Activated CD8-positive, alpha-beta memory T cell treated with anti-CD3 and anti-CD28 coated beads for 48 hours (primary cell): Measurements from ENCODE around the gene DIDO1.

Source experiments
- DNase-seq, 3 experiments: peaks; one replicate each; pipeline ENCODE4 v3.0.0-alpha.2; 2020; ENCODE audit warnings: low read depth in 2 of 3, low spot score in 2 of 3

DIDO1 gene

DNA sequence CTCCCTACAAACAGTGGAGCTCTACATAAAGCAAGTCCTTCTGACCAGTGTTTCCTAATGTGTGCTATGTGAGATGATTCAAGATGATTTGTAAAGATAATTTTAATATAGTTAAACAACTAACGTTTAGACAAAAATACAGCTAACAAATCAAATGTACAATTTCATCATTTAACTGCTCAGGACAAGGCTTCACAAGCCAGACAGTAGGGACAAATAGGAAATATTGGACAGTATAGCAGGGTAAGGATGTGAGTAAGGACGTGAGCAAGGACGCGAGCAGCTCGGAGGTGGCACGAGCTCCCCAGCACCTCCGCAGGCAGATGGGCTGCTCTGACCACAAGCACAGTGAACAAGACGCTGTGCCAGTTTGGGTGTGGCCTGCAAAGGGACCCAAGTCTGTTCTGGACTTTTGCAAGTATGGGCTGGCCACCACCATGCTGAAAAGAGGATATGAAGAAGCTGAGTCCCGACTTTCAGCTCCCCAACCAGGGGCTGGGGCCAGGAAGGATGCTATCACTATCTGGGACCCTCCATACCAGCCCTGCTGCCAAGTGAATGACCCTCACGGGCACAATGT, 14.5 kb downstream of the DIDO1 start:
- DNase-seq = no peak

DNA sequence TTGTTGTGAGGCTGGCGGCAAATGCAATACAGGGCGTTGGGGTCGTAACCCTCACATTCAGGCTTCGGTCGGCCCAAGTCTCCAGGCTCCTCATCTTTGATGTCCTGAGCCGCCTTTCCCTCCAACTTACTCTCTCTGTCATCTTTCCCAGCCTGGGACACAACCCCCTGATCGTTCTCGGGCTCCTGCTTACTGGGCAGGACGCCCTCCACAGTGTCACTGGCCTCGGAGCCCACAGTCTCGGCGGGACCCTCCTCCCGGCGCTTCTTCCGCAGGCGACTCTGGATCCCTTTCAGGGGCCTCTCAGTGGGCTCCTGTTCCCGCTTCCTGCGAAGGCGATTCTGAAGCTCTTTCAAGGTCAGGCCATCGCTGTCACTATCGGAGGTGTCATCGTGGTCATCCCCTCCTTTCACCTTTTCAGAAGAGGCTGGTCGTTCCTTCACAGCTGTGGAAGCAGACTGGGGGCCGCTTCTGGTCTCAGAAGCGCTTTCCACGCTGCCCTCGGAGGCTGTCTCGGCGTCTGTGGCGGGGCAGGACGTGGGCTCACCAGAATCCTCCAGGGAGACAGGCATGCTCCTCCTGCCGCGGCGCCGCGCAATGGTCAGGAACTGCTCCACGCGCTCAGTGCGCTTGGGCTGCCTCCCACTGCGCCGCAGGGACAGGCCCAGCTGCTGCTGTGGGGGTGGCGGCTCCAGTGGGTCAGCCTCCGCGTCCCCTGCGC, 15.4 kb downstream of the DIDO1 start:
- DNase-seq = no peak

DNA sequence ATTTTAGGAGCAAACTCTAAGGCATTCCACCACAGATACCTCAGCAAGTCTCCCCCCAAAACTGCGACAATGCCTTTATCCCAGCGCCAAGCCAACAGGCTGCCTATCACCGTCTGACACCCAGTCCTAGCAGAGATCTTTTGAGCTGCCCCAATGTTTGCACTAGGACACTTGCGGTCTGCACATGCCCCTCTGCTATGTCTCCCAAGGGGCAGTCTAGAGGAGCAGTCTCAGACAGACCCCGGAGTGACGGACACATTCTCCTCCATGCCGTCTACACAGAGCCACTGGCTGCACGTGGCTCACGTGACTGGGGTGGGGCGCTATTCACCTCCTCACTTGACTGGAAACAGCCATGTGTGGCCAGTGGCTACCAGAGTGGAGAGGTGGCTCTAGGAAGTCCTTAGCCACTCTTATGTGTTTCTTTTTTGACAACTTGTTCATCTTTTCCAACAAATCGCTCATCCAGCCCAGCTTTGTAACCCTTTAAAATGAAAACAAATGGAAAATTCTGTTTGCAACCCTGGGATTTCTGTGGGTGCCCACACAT, 16.0 kb downstream of the DIDO1 start:
- no peak for DNase-seq

DNA sequence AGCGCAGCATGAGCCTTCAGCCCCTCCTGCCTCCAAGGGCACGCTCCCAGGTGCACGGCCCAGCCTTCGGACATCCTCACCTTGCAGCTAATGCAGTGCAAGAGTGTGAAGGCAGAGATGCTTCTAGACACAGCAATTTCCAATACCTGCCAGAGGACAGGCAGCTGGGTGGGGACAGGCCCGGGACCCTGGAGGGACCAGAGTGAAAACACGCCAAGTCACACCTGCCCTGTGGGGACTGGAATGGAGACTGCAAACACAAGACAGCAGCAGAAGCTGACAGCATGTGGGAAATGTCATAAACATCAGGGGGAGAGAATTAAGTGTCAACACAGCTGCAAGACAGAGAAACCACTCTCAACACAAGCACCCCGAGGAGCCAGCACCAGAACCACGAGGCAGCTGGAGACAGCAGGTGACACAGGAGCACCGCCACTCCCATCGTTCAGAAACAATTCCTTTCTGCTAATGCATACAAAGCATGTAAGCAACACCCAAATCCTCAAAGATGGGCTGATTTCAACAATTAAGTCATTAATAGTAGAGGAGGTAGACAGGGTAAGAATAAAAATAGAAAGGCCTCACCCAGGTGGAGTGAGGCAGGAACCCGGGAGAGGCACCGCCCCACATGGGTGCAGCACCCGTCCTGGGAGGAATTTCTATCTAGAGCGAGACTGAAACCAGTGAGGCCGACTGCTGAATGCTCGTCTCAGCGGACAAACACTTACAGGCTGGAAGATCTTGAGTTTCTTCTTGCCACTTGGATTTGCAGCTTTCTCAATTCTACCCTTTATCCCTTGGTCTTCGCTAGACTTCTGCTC, 17.1 kb downstream of the DIDO1 start:
- DNase-seq = no peak

DNA sequence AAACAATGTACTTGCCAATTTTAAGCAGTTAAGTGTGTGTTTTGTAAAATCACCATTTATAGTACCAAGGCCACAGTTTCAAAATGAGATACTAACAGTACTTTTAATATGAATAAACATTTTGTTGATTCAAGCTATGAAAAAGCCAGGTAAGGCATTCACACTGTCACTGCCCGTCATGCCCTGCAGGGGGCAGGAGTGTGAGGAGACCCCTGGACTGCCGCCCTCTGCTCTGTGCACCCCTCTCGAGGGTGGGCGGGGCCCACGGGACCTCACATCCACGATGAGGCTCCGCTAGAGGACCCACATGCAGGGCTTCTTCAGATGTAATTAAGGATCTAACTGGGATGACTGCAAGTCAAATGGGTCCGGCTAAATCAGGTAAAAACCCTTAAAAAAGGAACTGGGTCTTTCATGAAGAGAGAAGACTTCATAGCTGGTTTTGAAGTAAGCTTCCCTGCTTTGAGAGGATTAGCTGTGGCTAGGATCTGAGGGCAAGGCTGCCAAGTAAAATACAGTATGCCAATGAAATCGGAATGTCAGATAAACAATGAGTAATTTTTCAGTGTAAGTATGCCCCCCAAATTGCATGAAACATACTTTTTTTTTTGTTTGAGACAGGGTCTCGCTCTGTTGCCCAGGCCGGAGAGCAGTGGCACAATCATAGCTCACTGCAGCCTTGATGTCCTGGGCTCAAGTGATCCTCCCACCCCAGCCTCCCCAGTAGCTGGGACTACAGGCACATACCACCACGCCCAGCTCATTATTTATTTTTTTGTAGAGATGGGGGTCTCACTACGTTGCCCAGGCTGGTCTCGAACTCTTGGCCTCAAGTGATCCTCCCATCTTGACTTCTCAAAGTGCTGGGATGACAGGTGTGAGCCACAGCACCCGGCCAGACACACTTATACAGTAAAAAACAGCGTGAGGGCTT, 18.7 kb downstream of the DIDO1 start:
- DNase-seq = no peak

DNA sequence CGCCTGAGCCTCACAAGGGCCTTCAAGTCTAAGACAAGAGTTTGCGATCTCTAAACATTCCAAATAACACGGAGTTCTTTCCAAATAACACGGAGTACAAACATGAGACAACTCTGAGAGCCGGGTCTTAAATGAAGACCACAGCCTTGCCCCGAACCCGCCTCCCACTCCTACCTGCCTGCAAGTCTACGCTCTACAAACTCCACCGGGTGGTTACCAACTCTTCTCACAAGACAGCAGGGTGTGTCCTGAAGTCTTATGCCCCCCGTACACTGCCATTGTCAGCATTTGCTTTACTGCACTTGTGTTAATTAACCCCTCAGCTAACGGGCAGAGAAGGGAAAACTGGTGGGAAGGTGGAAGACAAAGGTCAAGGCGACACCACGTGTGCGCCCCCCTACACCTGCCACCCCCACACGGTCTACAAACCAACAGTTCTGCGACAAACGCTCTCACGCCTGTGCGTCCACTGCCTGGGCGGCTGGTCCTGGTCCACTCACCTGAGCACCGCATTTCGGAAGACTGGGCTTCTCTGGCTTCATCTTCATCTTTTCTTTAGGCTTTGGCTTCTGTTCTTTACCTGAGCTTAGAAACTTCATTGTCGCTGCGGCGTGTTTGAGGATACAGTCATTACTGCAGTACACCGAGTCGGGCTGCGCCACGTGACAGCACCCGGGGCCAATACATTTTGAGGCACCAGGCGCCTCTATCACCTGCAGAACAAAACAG, 19.5 kb downstream of the DIDO1 start:
- no peak for DNase-seq

DNA sequence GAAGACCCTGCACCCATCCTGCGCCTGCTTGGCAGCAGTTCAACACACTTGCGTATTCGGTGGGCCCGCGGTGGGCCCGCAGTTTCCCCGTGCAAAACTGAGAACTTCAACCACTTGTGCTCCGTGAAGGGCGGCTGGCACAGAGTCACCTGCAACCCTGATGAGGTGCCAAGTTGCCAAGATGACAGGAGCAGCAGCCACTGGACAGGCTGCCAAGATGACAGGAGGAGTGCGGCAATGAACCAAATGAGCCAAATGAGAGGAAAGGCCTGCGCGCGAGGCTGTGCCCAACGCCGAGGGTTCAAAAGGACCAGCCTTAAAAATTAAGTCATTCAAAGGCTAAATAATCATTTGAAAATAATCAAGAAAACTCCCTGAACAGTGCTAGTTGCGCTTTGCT, 20.1 kb downstream of the DIDO1 start:
- DNase-seq = no peak

DNA sequence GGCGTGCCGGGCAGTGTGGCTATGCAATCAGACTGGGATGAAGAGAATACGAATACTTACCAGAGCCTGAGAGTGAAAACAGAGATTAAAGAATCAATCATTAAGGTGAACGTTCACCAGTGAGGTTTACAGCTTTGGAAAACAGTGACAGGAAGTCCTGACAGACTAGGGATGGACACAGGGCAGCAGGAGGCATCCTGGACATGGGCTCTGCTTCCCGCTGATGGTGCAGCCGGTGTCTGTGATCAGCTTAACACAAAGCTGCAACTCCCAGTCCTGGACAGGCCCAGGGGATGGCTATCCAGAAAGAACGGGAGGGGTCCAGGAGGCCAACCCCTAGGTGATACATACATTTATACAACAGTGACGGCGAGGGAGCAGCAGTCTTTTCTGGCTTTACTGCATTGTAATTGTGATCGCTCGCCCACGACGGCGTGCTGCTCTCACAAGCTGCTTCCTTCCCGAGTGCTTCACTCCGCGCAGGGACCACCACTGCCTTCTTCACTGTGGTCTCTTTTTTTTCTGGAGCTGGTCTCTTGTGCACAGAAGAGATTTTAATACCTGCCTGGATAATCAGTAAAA, 20.7 kb downstream of the DIDO1 start:
- no peak for DNase-seq

DNA sequence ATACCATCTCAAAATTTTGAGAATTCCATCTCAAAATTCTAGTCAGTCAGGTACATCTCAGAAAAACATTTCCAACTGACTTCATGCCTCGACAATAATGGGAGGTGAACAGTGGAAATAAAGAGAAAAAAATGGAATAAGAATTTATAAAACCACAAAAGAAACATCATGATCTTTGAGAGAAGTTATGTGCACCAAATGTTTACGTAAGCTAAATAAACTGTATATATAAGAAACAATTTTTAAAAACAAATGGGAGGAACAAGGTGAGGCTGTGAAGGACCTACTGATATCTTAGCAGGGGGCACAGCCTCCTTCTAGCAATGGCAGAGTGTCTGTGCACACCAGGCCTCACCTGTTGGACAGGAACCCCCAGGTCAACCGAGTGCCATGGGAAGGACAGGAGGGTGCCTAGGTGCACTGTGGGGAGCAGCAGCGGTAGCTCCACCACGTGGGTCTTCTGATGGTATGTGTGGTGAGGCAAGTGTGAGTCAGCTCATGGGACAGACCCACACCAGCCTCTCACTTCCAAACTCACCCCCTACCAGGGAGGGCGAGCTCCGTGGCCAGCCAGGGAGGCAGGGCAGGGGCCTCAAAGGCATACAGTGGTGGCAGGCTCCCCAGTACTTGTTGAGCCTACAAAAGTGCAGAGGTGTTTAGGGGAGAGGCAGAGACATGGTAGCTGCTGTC, 23.2 kb downstream of the DIDO1 start:
- DNase-seq = no peak

DNA sequence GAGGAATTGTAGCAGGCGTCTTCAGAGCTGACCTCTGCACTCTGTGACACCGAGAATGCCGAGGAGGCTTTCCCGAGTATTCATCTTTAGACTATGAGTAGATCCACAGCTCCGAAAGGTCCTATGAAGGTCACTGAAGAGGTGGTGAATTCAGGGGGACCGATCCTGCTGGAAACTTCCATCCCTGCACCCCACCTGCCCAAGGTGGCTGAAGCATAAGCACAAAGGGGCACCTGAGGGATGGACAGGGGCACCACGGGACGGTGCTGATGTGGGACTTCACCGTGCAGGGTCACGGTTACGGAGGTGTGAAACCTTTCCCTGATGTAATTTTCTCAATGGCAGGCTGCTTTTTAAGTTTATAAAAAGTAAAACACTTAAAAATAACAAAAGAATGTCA, 24.4 kb downstream of the DIDO1 start:
- DNase-seq = no peak

DNA sequence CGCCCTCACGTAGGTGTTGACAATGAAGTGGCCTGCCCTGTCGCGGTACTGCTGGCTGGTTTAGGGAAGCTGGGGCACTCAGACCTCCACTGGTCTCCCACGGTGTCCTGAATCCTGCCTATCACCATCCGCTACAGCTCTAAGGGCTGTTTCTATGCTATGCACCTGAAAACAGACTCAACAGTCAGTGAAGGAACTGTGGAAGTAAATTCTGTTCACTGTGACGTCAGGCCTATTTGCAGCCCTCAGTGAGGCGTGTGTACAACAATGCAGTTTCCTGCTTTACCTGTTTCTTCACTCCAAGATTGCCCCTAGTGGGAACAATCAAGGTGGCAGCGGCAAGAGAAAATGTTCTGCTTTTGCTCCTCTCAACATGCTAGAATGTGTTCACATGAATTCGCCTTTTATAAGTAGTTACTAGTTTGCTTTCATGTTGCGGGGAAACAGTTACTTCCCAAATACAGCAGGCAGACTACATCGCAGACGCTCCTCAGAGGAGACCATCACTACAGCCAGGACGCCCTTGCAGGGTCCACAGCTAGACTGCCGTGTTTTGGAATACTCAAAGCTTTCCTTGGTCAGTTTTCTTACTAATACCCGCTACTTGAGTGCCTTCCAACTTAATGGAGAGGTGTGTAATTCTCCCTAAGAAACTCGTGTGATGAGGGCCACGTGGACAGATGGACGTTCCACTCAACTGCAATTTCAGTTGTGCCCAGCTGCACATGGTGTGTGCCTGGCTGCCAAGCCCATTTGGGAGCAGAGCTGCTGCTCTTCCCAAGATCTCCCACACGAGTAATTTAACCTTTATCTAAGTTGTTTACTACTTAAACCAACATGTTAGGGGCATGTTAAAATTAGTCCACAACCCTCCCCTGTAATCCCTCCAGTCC, 25.4 kb downstream of the DIDO1 start:
- DNase-seq = no peak

DNA sequence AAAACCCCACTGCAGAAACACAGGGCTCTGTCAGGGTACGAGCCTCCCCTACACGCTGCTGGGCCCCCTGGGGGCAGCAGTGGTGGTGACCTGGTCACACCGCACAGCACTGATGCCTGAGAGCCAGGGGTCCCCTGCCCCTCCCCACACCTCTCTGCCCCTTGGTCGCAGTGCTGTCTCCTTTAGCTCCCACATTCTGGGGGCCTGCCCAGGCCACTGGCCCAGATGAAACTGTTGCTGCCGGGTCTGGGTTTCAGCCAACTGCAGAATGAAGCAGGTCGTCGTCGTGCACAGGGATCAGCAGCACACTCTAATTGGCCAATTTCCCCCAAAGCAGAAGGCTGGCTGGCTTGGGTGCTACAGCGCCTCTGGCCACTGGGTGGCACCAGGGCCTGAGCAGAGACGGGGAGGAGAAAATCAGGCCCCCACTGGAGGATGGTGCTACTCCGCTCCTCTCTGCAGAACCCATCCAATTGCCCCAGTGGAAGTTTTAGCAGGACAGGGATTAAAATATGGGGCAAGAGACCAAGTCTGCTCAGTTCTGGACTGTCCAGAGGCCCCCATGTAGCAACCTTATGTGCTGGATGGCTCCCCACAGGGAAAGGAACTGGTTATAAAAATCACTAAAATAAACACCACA, 26.1 kb downstream of the DIDO1 start:
- peak; percentile 39 to 63 (median 39) for DNase-seq

DNA sequence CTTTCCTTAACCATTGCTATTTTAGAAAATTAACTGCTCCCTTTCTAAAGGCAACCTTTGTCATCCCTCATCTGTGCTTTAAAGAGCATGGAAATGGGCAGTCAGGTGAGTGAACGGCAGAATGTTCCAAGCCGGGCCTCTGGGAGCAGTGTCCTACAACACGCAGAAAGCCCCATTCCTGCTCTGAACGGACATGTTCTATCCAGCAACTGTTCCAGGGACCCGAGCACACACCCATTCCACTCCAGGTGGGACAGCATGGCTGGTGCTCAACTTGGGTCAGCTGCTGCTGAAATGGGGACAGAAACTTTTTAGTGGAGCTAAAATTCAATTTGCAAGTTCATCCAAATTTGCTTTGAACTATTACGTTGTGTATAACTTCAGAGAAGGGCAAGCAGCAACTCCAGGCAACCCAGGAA, 26.7 kb downstream of the DIDO1 start:
- no peak for DNase-seq

DNA sequence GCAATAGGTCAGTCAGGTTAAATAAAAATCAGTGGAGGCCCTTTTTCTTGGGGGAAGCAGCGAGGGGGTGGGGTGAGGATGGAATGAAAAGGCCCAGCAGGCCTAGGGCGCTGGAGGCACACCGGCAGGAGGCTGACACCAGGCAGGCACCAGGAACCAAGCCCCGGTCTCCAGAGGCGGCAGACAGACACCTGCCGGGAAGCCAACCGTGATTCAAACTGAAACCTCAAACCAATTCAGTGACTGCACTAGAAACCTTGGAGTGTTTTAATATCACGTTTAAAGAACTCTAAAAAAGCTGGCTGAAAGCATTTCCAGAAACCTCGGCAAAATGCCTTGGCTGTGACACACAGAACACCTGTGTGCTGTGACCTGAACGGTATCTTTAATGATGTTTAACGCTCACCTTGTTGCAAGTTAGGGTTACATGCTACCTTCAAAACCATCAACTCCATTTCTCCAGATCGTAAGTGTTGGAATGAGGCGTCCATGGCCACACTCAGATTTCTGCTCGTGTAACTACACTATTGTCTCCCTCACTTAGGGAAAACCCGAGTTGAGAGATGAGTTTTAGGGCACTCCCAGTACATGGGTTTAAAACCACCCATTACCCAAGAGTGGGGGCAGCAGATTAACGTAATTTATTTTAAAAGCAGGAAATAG, 27.2 kb downstream of the DIDO1 start:
- no peak for DNase-seq

DNA sequence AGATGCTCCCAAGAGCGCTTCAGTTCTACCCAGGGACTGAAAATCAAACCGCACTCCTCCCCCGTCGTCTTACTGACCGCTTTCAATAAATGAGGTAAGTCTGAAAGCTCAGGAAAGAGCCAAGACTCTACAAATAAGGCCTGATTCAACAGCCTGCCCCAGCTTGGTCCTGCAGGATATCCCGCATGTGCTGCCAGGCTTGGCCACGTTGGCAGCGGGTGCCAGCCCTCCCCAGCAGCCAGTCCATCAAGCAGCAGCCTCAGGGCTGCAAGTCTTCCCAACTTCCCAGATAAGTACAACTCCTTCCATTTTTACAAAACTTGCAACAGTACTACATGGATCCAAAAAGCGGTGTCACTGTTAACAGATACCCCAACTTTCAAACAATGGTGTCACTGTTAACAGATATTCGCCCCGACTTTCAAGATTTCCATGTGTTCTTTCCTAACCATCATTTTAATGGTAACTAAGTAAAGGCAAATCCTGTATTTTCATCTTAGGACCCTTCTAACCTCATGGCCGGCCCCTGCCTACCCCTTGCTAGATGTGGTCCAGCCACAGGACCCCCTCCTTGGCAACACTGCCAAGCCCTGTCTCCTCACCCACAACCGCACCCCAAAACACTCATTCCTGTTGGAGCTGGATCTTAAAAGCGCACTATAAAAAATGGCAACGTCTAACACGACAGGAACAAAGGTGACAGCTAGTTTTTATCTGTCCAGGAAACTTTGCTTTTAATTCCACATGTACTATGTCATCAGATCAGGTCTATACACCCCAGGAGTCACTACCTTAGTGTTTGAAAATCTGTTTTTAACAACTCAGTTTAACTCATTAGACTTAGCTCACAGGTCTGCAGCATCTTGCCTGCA, 28.0 kb downstream of the DIDO1 start:
- DNase-seq = no peak

DNA sequence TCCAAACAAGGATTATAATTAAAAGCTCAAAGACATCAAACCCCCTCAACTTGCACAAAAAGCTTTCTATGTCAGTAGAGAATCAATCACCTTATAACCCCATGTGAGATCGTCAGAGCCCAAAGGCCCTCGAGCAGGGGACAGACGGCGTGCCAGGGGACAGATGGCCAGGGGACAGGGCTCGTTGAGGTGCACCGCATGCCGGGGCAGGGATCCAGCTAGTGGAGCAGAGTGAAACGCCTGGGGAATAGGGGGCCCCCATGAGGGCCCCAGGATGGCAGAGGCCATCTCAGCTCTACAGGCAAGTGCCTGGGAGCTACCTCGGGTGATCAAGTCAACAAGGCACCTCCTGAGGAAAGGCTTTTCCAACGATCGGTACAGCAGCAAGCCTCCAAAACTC, 28.6 kb downstream of the DIDO1 start:
- no peak for DNase-seq
